ENCODE data around the gene LRRN3.
A peak's percentile ranks its signal among the peaks of the same experiment; 100 is the strongest.

LRRN3 gene

DNA sequence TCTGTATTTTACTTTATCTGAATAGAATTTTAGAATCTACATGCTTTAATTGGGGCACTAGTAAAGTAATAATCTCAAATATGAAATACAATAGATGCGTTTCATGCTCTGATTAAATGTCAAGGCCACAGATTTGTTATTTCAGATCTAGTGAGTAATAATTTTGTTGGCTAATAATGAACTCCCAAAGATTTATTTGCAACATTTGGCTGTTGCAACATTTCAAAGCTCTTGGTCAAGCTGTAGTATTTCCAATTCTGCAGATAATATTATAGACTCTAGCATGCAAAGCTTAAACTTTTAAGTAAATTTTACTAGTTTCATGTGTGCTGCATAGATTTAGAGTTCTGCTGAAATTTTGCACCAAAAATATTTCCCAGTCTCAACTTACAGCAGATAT is 16.7 kb downstream of the LRRN3 start:
- DNase-seq (ENCODE audit: low read depth), result peak; percentile 73

DNA sequence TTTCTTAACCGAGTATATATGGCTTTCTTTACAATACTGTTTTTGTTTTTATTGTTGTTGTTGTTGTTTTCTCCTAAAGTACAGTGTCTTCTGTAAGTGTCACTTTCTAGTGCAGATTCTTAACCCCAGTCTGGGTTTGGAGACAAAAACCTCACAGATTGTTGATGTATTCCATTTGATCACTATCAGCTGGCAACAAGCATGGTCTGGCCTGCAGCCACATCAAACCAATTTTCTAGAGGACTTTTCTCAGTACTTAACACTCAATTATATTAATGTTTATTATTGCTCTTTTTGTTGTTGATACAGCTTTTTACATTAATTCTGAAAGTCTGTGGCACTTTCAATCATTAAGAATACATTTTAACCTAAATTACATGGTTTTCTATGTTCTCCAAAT is 17.1 kb downstream of the LRRN3 start:
- peak; percentile 33 for DNase-seq (ENCODE audit: low read depth)

- peak; percentile 82 for DNase-seq (ENCODE audit: low read depth)
These were observed 17.6 kb downstream of the LRRN3 start for GRCh38 chr7:111108496-111108895.

- peak; percentile 52 for DNase-seq (ENCODE audit: low read depth)
These were observed 21.5 kb downstream of the LRRN3 start for GRCh38 chr7:111112439-111112838.

DNA sequence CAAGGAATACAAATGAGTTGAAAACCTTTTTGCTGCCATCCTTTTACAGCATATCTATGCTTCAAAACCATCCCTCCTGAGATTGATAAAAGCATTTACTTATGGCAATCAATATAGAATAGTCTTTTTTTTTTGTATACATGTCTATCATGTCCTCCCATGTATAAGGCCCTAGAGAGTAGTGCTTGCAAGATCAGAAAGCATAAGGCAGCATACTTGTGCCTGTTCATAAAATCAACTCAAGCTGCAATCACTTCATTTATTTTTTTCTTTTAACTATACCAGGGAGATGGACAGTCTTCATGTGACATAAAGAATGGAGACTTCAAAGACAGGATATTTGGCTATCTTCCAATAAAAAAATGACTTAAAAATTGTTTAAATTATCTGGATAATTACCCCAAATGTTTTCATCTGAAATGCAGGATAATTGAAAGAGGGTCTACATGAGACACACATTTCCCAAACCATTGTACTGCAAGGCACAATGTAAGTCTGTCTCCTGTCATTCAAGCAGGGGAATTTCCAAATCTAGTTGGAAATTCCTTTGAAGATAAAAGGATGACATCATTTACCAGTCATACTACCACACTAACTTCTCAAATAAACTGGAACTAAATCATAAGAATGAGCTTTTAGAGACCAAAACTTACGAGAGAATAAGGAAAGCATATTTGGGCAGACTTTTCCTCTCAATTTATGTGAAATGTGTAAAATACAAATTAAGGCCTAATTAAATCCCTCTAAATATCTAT is 22.5 kb downstream of the LRRN3 start:
- peak; percentile 85 for DNase-seq (ENCODE audit: low read depth)

- DNase-seq (ENCODE audit: low read depth), result no peak
These were observed 25.0 kb downstream of the LRRN3 start for GRCh38 chr7:111115966-111116365.

- peak; percentile 67 for DNase-seq (ENCODE audit: low read depth)
These were observed 36.1 kb downstream of the LRRN3 start for GRCh38 chr7:111126987-111127386.

DNA sequence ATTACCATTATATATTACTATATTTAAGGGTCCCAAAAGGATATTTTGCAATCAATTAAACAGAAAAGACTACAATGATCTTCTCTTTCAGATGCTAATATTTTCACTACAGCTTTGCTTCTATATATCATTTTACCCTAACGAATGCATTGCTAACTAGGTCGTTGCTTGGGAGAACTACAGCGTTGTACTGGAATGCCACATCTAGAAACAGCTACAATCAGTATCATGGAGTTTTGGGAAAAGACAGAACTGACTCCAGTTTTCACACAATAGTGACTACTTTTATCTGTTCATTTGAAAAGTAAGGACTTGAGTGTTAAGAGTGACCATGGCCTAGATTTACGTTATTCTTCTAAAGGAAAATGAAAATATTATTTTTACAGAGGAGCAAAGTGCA is 38.5 kb downstream of the LRRN3 start:
- no peak for DNase-seq (ENCODE audit: low read depth)

GRCh38 chr7:111132833-111133232 is 41.9 kb downstream of the LRRN3 start:
- peak; percentile 36 for DNase-seq (ENCODE audit: low read depth)

GRCh38 chr7:111137296-111138192 is 46.6 kb downstream of the LRRN3 start:
- DNase-seq (ENCODE audit: low read depth), result peak; percentile 68

DNA sequence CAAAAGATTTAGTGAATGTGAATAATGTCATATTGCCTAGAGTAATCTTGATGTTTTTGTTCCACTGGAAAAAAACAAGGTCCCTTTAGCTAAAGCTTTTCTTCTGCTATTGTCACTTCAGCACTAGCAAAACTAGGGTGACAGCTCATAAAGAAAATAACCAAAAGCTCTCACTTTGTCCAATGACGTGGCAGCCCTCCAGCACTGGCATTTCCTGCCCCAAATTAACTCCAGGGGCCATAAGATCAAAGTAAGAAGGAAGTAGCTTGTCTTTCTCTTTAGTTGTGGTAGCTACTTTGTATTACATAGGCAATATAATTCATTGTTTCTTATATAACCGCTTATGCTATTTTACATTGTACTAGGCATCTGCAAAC is 47.3 kb downstream of the LRRN3 start:
- DNase-seq (ENCODE audit: low read depth), result peak; percentile 44

DNA sequence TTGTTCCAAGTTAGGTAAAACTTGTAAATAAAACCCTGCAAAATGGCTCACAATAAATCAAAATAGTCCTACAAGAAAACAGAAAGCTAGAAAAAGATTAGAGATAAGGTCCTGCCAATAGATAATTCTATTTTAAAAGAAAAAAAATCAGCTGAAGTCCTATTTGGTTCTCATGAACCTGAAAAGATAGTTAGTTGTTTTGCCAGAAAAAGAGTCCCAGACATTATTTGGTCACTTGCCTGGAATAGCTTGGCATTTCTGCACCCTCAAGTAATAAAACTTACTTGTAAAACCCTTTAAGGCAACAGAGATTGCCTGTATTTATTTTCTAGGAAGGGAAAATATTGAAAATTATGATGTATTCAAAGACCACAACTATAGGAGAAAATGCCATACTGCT is 47.7 kb downstream of the LRRN3 start:
- no peak for DNase-seq (ENCODE audit: low read depth)

- DNase-seq (ENCODE audit: low read depth), result no peak
These were observed 49.4 kb downstream of the LRRN3 start for GRCh38 chr7:111140091-111140865.

- DNase-seq (ENCODE audit: low read depth), result peak; percentile 21
These were observed 54.5 kb downstream of the LRRN3 start for GRCh38 chr7:111145472-111145871.

GRCh38 chr7:111146136-111146535 is 55.2 kb downstream of the LRRN3 start:
- no peak for DNase-seq (ENCODE audit: low read depth)

GRCh38 chr7:111147708-111148533 is 57.0 kb downstream of the LRRN3 start:
- no peak for DNase-seq (ENCODE audit: low read depth)

- no peak for DNase-seq (ENCODE audit: low read depth)
These were observed 59.8 kb downstream of the LRRN3 start for GRCh38 chr7:111150709-111151108.

GRCh38 chr7:111159426-111159825 is 68.5 kb downstream of the LRRN3 start:
- peak; percentile 76 for DNase-seq (ENCODE audit: low read depth)

GRCh38 chr7:111160297-111160696 is 69.4 kb downstream of the LRRN3 start:
- DNase-seq (ENCODE audit: low read depth), result no peak

DNA sequence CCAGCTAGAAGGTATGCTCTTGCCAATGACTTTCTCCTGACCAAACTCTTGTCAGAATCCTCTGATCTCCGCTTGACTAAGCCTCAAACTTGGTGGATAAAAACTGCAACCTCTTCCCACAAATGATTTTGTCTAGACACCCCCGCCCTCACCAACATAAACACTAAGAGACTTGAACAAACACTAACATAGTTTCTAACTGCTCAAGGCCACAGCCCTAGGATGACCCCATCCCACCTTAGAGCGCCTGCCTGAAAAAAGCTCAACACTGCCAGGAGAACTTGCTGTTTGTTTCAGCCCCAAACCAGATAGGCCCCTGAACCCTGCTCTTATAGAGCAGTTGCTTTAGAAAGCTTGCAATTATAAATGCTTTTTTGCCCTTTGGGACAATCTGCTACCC is 71.8 kb downstream of the LRRN3 start:
- DNase-seq (ENCODE audit: low read depth), result peak; percentile 34

- no peak for DNase-seq (ENCODE audit: low read depth)
These were observed 73.5 kb downstream of the LRRN3 start for GRCh38 chr7:111164442-111164841.

DNA sequence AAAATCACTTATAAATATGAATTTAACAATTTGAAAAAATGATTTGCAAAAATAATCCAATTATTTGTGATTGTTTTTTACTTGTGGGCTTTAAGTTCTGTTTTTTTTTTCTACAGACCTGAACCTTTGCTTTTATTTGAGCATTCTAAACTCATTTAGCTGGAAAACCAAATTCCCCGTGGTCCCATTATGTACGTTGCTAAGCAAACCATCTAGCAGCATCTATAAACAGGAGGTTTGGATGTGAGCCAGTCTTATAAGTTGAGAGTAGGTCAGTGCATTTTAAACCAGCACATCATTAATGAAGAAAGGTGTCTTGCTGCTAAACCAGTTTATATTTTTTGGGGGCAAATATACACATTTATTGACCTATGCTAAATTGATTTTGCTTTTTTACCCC is 77.3 kb downstream of the LRRN3 start:
- DNase-seq (ENCODE audit: low read depth), result peak; percentile 33

Measured in iris pigment epithelial cell (primary cell).